Heart left ventricle (tissue), 16 donors: ENCODE data around the gene OTOGL. TPM values are rescaled to one million over a fixed set of nuclear protein-coding genes. Genes with fewer than 3 reads are reported as not detected.

Experiments
- ATAC-seq, 4 donors: fragments of 200-7000 bp; cut with Tn5 transposase; one replicate each; pipeline ENCODE4 v1.9.1; 2020 to 2022; ENCODE audit warnings: moderate library complexity in 4 of 4, mild to moderate bottlenecking in 3 of 4, moderate number of reproducible peaks in 1 of 4
- DNase-seq, 5 donors: peaks; one replicate each; pipeline ENCODE4 v3.0.0-alpha.2; 2020
- H3K27ac ChIP-seq, 12 donors: fragments of 200-600 bp; sonication (generic) in 4 of 12; one replicate each; pipeline versions ENCODE4 v1.5.0 to v1.8.0; 2016 to 2022; ENCODE audit warnings: mild to moderate bottlenecking in 2 of 12
- H3K27me3 ChIP-seq, 9 donors: fragments of 200-600 bp; sonication (generic) in 2 of 9; one replicate each; pipeline versions ENCODE4 v1.5.1 to v1.8.0; 2016 to 2022; ENCODE audit warnings: mild to moderate bottlenecking in 3 of 9
- H3K36me3 ChIP-seq, 9 donors: fragments of 200-600 bp; sonication (generic) in 2 of 9; one replicate each; pipeline versions ENCODE4 v1.5.0 to v1.8.0; 2018 to 2022; ENCODE audit warnings: mild to moderate bottlenecking in 2 of 9
- H3K4me1 ChIP-seq, 12 donors: fragments of 200-600 bp; sonication (generic) in 4 of 12; one replicate each; pipeline versions ENCODE4 v1.5.0 to v1.8.0; 2016 to 2022; ENCODE audit warnings: mild to moderate bottlenecking in 3 of 12
- H3K4me3 ChIP-seq, 12 donors: fragments of 200-600 bp; sonication (generic) in 4 of 12; one replicate each; pipeline versions ENCODE4 v1.5.0 to v1.8.0; 2017 to 2022; ENCODE audit warnings: mild to moderate bottlenecking in 9 of 12, moderate library complexity in 4 of 12
- H3K9me3 ChIP-seq, 12 donors: fragments of 200-600 bp; sonication (generic) in 4 of 12; one replicate each; pipeline versions ENCODE4 v1.5.0 to v1.8.0; 2016 to 2022; ENCODE audit warnings: mild to moderate bottlenecking in 1 of 12
- CTCF ChIP-seq, 12 donors: fragments of 200-600 bp; sonication (generic) in 4 of 12; IDR thresholded peaks; one replicate each; pipeline versions ENCODE4 v1.5.0 to v1.8.0; 2018 to 2022; ENCODE audit warnings: antibody characterized with exemption in 12 of 12, mild to moderate bottlenecking in 5 of 12
- POLR2A ChIP-seq, 2 donors: fragments of 450-650 bp; IDR thresholded peaks; one replicate each; pipeline ENCODE4 v1.6.1; 2017; ENCODE audit warnings: antibody characterized with exemption in 2 of 2, mild to moderate bottlenecking in 2 of 2, moderate library complexity in 2 of 2
- WGBS, 4 donors: extraction: QIAGEN DNeasy Blood & Tissue Kit in 2 of 4; methylation state at CpG; one replicate each; pipeline versions ENCODE4 v1.1.5 to v1.1.7; 2013 to 2018; 5-methylcytosine and 5-hydroxymethylcytosine counted together
- intact Hi-C, 10 donors: fragments of 100-400 bp; cut with DNase I; formaldehyde crosslinking; loops; one replicate each; pipeline versions ENCODE4 v1.11.1 to v1.14.2; 2022
- polyA plus RNA-seq, 2 donors: library from polyadenylated mRNA; stranded (reverse); fragments of 200-250 nt; gene quantifications; one replicate each; pipeline ENCODE4 v1.2.3, GENCODE V29; 2013
- total RNA-seq, 9 donors: library from RNA; depleted of rRNA in 2 of 9; stranded (reverse); fragments of >200 nt in 2 of 9; fragmentation: NEBNext Ultra II Directional in 3 of 9; extraction: Animal tissue kit (Norgen Biotek cat#: 25700) in 3 of 9; gene quantifications; one replicate each; pipeline versions ENCODE4 v1.1.0 to v1.2.4, GENCODE V29; 2016 to 2023
- donor health status: ischemic (EF 13 %, LVEDD 7.1; RV severe dilation, severe dysfunction).
- donor health status: healthy with polysubstance abuse.
- donor health status: DM: no; HTN: yes; CAD: no.
- donor health status: DM: no; HTN: no; CAD: no.
- donor health status: ischemic (EF 25% LVEDD 6.9; RV normal size, moderate dysfunction).
- donor health status: ischemic (EF 25% LVEDD 5.7; RV mildly dilated, moderate dysfunction).
- donor health status: healthy.
- donor health status: DM: yes; HTN: yes; CAD: no.
- donor health status: ischemic (EF 35%, LVEDD 5.7; RV mildly dilated, moderate dysfunction).
- donor health status: nonischemic (EF 11% LVEDD 7.7; RV severe dilation, severe dysfunction).
- donor health status: DM: yes; HTN: yes; CAD: no.
- donor health status: PGD.
- donor health status: ischemic (EF 29% LVEDD 5.4; RV normal size, mild dysfunction).
- donor health status: nonischemic (EF 23%, LVEDD 6.1; RV moderate dilation, normal function).

OTOGL gene
- total and polyA plus RNA-seq, 11 donors, result 0.05 to 1.3 (median 0.27) TPM

DNA sequence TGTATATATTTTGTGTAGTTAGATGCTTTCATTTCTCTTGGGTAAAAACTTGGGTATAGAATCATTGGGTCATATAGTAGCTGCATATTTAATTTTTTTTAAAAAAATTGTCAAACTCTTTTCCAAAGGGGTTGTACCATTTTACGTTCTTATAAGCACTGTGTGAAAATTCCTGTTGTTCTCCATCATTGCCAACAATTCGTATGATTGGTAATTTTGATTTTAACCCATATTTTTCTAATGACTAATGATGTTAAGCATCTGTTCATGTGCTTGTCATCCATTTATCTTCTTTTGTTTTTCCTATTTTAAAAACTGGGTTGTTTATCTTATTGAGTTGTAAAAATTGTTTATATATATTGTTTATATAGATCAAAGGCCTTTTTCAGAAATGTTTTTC, 77.4 kb downstream of the OTOGL start:
- ATAC-seq (no peak), DNase-seq (no peak)
- Histone ChIP-seq H3K4me3 (no peak overlapping the region), H3K36me3 (no peaks in the 10 kb centered on the region), H3K27ac (no peak overlapping the region), H3K9me3 (peaks cover 0 to 4% (median 0%) of the 10 kb centered on the region in 12 donors), H3K4me1 (no peaks in the 10 kb centered on the region), H3K27me3 (no peaks in the 10 kb centered on the region)
- no peak for TF ChIP-seq CTCF (IDR thresholded peaks at IDR 0.05)
- TF ChIP-seq POLR2A (IDR thresholded peaks at IDR 0.05), result no peak
- 88 to 97% (median 90%) methylated on average over 2 of the region's 2 CpGs for WGBS, 4 donors
- intact Hi-C loops, result no loop called here

DNA sequence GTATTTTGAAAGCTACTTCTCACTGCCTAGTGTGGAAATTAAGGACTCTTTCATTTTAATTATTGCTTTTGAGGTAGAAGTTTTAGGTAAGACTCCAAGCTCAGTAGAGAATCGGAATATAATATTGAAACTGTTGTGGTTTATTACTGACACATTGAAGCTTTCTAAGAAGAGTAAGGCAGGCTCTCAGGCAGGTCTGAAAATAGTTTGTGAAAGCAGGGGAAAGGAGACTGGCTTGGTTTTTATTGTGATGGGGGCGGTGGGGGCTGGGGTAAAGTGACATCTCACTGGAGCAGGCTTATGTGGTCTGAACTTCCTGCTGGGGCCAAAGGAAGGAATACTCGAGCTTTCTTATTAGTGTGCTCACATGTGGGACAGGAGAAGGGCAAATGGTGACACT, 79.5 kb downstream of the OTOGL start:
- intact Hi-C loops, result no loop called here
- no peaks in the 10 kb centered on the region for H3K36me3 ChIP-seq
- H3K27ac ChIP-seq, result no peak overlapping the region
- ATAC-seq (no peak), DNase-seq (no peak)
- 75 to 85% (median 79%) methylated on average over 3 of the region's 3 CpGs for WGBS, 4 donors
- H3K4me1 ChIP-seq, result no peaks in the 10 kb centered on the region
- peaks cover 0 to 4% (median 0%) of the 10 kb centered on the region in 12 donors for H3K9me3 ChIP-seq
- H3K4me3 ChIP-seq, result no peak overlapping the region
- TF ChIP-seq POLR2A (IDR thresholded peaks at IDR 0.05) (no peak), CTCF (IDR thresholded peaks at IDR 0.05) (no peak)
- H3K27me3 ChIP-seq, result no peaks in the 10 kb centered on the region

GRCh38 chr12:80183939-80184338, 84.6 kb downstream of the OTOGL start:
- no peak overlapping the region for H3K27ac ChIP-seq
- intact Hi-C loops, result loop anchor here in 7 of 10 donors (5.0 to 10.0 kb wide), 9 partner anchors 129 to 779 kb away; partner anchors contain the start of gene PPP1R12A (in 1 of the 7)
- no peak for TF ChIP-seq CTCF (IDR thresholded peaks at IDR 0.05)
- no peak for ATAC-seq
- no peaks in the 10 kb centered on the region for H3K9me3 ChIP-seq
- DNase-seq, result no peak
- WGBS, 4 donors, result 84 to 91% (median 88%) methylated on average over 2 of the region's 2 CpGs
- peaks cover 0 to 31% (median 16%) of the 10 kb centered on the region in 12 donors for H3K4me1 ChIP-seq
- no peaks in the 10 kb centered on the region for H3K36me3 ChIP-seq
- H3K27me3 ChIP-seq, result no peaks in the 10 kb centered on the region
- no peak overlapping the region for H3K4me3 ChIP-seq

- no peak for TF ChIP-seq POLR2A (IDR thresholded peaks at IDR 0.05)
- TF ChIP-seq CTCF (IDR thresholded peaks at IDR 0.05), result no peak
- Histone ChIP-seq H3K4me1 (peaks cover 0 to 36% (median 16%) of the 10 kb centered on the region in 12 donors), H3K36me3 (no peaks in the 10 kb centered on the region), H3K27ac (peak overlapping the region in 1 of 12 donors; percentile 90), H3K4me3 (no peak overlapping the region), H3K9me3 (no peaks in the 10 kb centered on the region), H3K27me3 (no peaks in the 10 kb centered on the region)
- DNase-seq, result no peak
- WGBS, 4 donors, result 45 to 91% (median 45%) methylated on average over 2 of the region's 2 CpGs
- no peak for ATAC-seq
- intact Hi-C loops, result loop anchor here (5.0 to 10.0 kb wide), 13 partner anchors 130 to 780 kb away; partner anchors contain the start of gene PPP1R12A (in 2 of the 10)
Observed at GRCh38 chr12:80184926-80185325, 85.6 kb downstream of the OTOGL start.
